A549 (cell line): ENCODE results near the gene KRT36. TPM values are rescaled to one million over a fixed set of nuclear protein-coding genes. Genes with fewer than 3 reads are reported as not detected.
A peak's percentile ranks its signal among the peaks of the same experiment; 100 is the strongest.

Source experiments
- ATAC-seq, 2 experiments: fragments of 200-7000 bp in 1 of 2; fragments of >200 bp in 1 of 2; cut with Nextera tagmentation in 1 of 2; cut with Tn5 transposase in 1 of 2; 3 replicates each; pipeline versions ENCODE4 v1.8.0 to v1.9.1; 2018 to 2020; ENCODE audit warnings: mild to moderate bottlenecking in 1 of 2, moderate library complexity in 1 of 2
- CTCF ChIA-PET: fragments of 300-600 bp; sonication (Branson Sonifier 250); formaldehyde crosslinking; extraction: SDS; loops from one replicate; lab custom pipeline; 2021; ENCODE audit warnings: antibody characterized with exemption, inconsistent platforms; lab: Yijun Ruan, JAX
- POLR2A ChIA-PET: fragments of 350-600 bp; formaldehyde crosslinking; extraction: SDS; loops from one replicate; lab custom pipeline; 2021; ENCODE audit warnings: antibody characterized with exemption, inconsistent platforms; lab: Yijun Ruan, JAX
- DNase-seq, 2 experiments: peaks; one replicate each; pipeline versions ENCODE4 v3.0.0 to v3.0.0-alpha.2; 2011 to 2016; ENCODE audit warnings: low read depth in 1 of 2, low spot score in 1 of 2
- FAIRE-seq: peaks from 2 replicates; lab custom pipeline; 2011; peaks lifted over from hg19 to GRCh38; lab: Jason Lieb, UNC
- H3K27ac ChIP-seq, 2 experiments: fragments of >200 bp; sonication (Bioruptor Twin); formaldehyde crosslinking; 3 replicates each; pipeline ENCODE4 v1.5.1; 2016 to 2017
- H3K4me1 ChIP-seq: fragments of >200 bp; sonication (Bioruptor Twin); formaldehyde crosslinking; 3 replicates; pipeline ENCODE4 v1.6.1; 2016
- H3K4me2 ChIP-seq: fragments of >200 bp; sonication (Bioruptor Twin); formaldehyde crosslinking; 3 replicates; pipeline ENCODE4 v1.6.1; 2016
- H3K4me3 ChIP-seq: fragments of >200 bp; sonication (Bioruptor Twin); formaldehyde crosslinking; 3 replicates; pipeline ENCODE4 v1.5.1; 2016
- H3K9me3 ChIP-seq: fragments of >200 bp; sonication (Bioruptor Twin); formaldehyde crosslinking; 3 replicates; pipeline ENCODE4 v1.6.1; 2016
- CBX2 ChIP-seq: fragments of 200-600 bp; sonication (generic); IDR thresholded peaks from 2 replicates; pipeline ENCODE4 v1.6.1; 2016; ENCODE audit warnings: low read depth, mild to moderate bottlenecking, borderline replicate concordance
- CHD4 ChIP-seq: fragments of 200-600 bp; sonication (generic); IDR thresholded peaks from 2 replicates; pipeline ENCODE4 v1.6.1; 2016; ENCODE audit warnings: antibody characterized with exemption, mild to moderate bottlenecking, borderline replicate concordance
- CTCF ChIP-seq: fragments of >200 bp; sonication (Bioruptor Twin); formaldehyde crosslinking; IDR thresholded peaks from 3 replicates; pipeline ENCODE4 v1.5.1; 2016
- EHMT2 ChIP-seq: fragments of 200-600 bp; sonication (generic); IDR thresholded peaks from 2 replicates; pipeline ENCODE4 v1.6.1; 2016; ENCODE audit warnings: antibody characterized with exemption, low read depth, mild to moderate bottlenecking, moderate library complexity
- FOSB ChIP-seq: fragments of 250-450 bp; sonication (Bioruptor Pico); IDR thresholded peaks from 2 replicates; pipeline ENCODE4 v1.5.0; 2020; ENCODE audit warnings: mild to moderate bottlenecking, moderate library complexity
- HDAC2 ChIP-seq: fragments of 200-600 bp; sonication (generic); IDR thresholded peaks from 2 replicates; pipeline ENCODE4 v1.6.1; 2016
- HEYL ChIP-seq: fragments of 250-450 bp; sonication (Bioruptor Pico); IDR thresholded peaks from 2 replicates; pipeline ENCODE4 v1.8.0; 2021; ENCODE audit warnings: mild to moderate bottlenecking, moderate library complexity
- HMGXB4 ChIP-seq: fragments of 250-450 bp; sonication (Bioruptor Pico); IDR thresholded peaks from 2 replicates; pipeline ENCODE4 v1.5.0; 2021; ENCODE audit warnings: mild to moderate bottlenecking, moderate library complexity, borderline replicate concordance
- HOXB5 ChIP-seq: fragments of 250-450 bp; sonication (Bioruptor Pico); IDR thresholded peaks from 2 replicates; pipeline ENCODE4 v1.5.0; 2020; ENCODE audit warnings: mild to moderate bottlenecking, moderate library complexity
- KDM1A ChIP-seq: fragments of 200-600 bp; sonication (generic); IDR thresholded peaks from 2 replicates; pipeline ENCODE4 v1.6.1; 2016; ENCODE audit warnings: low read depth, mild to moderate bottlenecking
- NFE2L2 ChIP-seq: fragments of 150-350 bp; conservative IDR thresholded peaks from 2 replicates; pipeline ENCODE4 v1.6.1; 2014; ENCODE audit warnings: low read length
- POLR2A ChIP-seq: IDR thresholded peaks from 2 replicates; pipeline ENCODE4 v1.6.1; 2012; ENCODE audit warnings: mild to moderate bottlenecking, low read length
- POLR2AphosphoS2 ChIP-seq: conservative IDR thresholded peaks from 2 replicates; pipeline ENCODE4 v1.6.1; 2012; ENCODE audit warnings: low read length, improper control_type of control experiment, inconsistent platforms
- RAD21 ChIP-seq, 2 experiments: fragments of >200 bp in 1 of 2; sonication (Bioruptor Twin) in 1 of 2; formaldehyde crosslinking in 1 of 2; IDR thresholded peaks in 1 of 2; conservative IDR thresholded peaks in 1 of 2; 2 replicates in 1 of 2; 3 replicates in 1 of 2; pipeline ENCODE4 v1.6.1; 2012 to 2018; ENCODE audit warnings: inconsistent platforms in 1 of 2
- SMC3 ChIP-seq: fragments of >200 bp; sonication (Bioruptor Twin); formaldehyde crosslinking; IDR thresholded peaks from 3 replicates; pipeline ENCODE4 v1.6.1; 2018; ENCODE audit warnings: inconsistent platforms
- TFCP2L1 ChIP-seq: fragments of 250-450 bp; sonication (Bioruptor Pico); IDR thresholded peaks from 2 replicates; pipeline ENCODE4 v1.5.0; 2021; ENCODE audit warnings: mild to moderate bottlenecking
- ZFP36 ChIP-seq: fragments of 450-650 bp; IDR thresholded peaks from 2 replicates; pipeline ENCODE4 v1.6.1; 2014; ENCODE audit warnings: borderline replicate concordance; ENCODE audit not compliant: partially characterized antibody
- ZNF302 ChIP-seq: fragments of 250-450 bp; sonication (Bioruptor Pico); IDR thresholded peaks from 2 replicates; pipeline ENCODE4 v1.9.0; 2021; ENCODE audit warnings: inconsistent platforms, mild to moderate bottlenecking, moderate library complexity
- WGBS: methylation state at CpG from one replicate; pipeline ENCODE4 v1.1.6; 2017; ENCODE audit errors: missing lambda C conversion rate; 5-methylcytosine and 5-hydroxymethylcytosine counted together
- polyA plus RNA-seq, 4 experiments: library from polyadenylated mRNA; depleted of rRNA in 3 of 4; stranded (reverse); fragments of >200 nt; fragmentation: RNase III in 1 of 4; extraction: RNeasy Plus Mini Kit Qiagen cat#74134 plus additional on column Dnase treatment in 1 of 4; gene quantifications; 2 replicates in 3 of 4; 3 replicates in 1 of 4; pipeline ENCODE4 v1.2.3, GENCODE V29; 2011 to 2017

Gene KRT36
- polyA plus RNA-seq, 2 of the 4 experiments (the other 2 are of a cell fraction) = not detected

- POLR2A ChIA-PET = no interaction called here
- no peak for FAIRE-seq
- H3K4me1 ChIP-seq = peaks cover 22% of the 10 kb centered on the region
- 86% methylated on average over 5 of the region's 5 CpGs for WGBS
- no peak for TF ChIP-seq KDM1A
- TF ChIP-seq CBX2 = no peak
- TF ChIP-seq EHMT2 = no peak
- TF ChIP-seq FOSB (CRISPR knock-in tag) = no peak
- TF ChIP-seq TFCP2L1 (CRISPR knock-in tag) = no peak
- no peak for DNase-seq
- H3K9me3 ChIP-seq = no peaks in the 10 kb centered on the region
- peak overlapping the region; percentile 33 for H3K4me2 ChIP-seq
- peak overlapping the region; percentile 44 to 64; a peak in 4 of 6 replicates for H3K27ac ChIP-seq
- H3K4me3 ChIP-seq = no peak overlapping the region
- CTCF ChIA-PET = interaction anchor here (0.9 to 20.5 kb wide), 4 partner anchors 10 to 149 kb away, joined by 3 to 163 read pairs (median 4); partner anchors contain the start of gene KRT36
- ATAC-seq = no peak
Measured at GRCh38 chr17:41499714-41500113, 10.0 kb upstream of the KRT36 start.

GRCh38 chr17:41498276-41498675, 8.6 kb upstream of the KRT36 start:
- FAIRE-seq (no peak), ATAC-seq (no peak), DNase-seq (no peak)
- POLR2A ChIA-PET = no interaction called here
- Histone ChIP-seq H3K27ac (no peak overlapping the region), H3K9me3 (no peaks in the 10 kb centered on the region), H3K4me1 (peaks cover 27% of the 10 kb centered on the region), H3K4me3 (no peak overlapping the region), H3K4me2 (no peak overlapping the region)
- CTCF ChIA-PET = interaction anchor here (0.7 to 13.1 kb wide), 16 partner anchors 9 to 695 kb away, joined by 3 to 119 read pairs (median 6); partner anchors contain the start of gene KRT13
- 76% methylated on average over 6 of the region's 6 CpGs for WGBS
- TF ChIP-seq NFE2L2 (no peak), HMGXB4 (CRISPR knock-in tag) (no peak)

- H3K4me2 ChIP-seq = peak overlapping the region; percentile 72
- peak; percentile 73 for FAIRE-seq
- no peaks in the 10 kb centered on the region for H3K9me3 ChIP-seq
- peak; percentile 91 to 99 for ATAC-seq
- ChIA-PET CTCF (interaction anchor here (0.8 to 13.1 kb wide), 30 partner anchors 10 to 640 kb away, joined by 3 to 119 read pairs (median 5); partner anchors contain the start of genes KRT13 and KRTAP2-3), POLR2A (no interaction called here)
- peak overlapping the region; percentile 76 to 88 for H3K27ac ChIP-seq
- peaks cover 27% of the 10 kb centered on the region for H3K4me1 ChIP-seq
- no peak overlapping the region for H3K4me3 ChIP-seq
- WGBS = 44% methylated on average over 11 of the region's 12 CpGs
- peak; percentile 91 to 95 for DNase-seq
- TF ChIP-seq HEYL (CRISPR knock-in tag) = no peak
- peak; percentile 43 for TF ChIP-seq POLR2A
- peak; percentile 89 to 92 for TF ChIP-seq RAD21 (conservative IDR thresholded peaks at IDR 0.05 in 1 of 2, IDR thresholded peaks at IDR 0.05 in 1 of 2)
- TF ChIP-seq HDAC2 = peak; percentile 97
- peak; percentile 80 for TF ChIP-seq CTCF
- no peak for TF ChIP-seq POLR2AphosphoS2
- TF ChIP-seq ZNF302 (CRISPR knock-in tag) = 0 out of 2 replicates have a peak, but pooled peaks have one; percentile 8
- TF ChIP-seq CHD4 = peak; percentile 99
- no peak for TF ChIP-seq ZFP36
- peak; percentile 86 for TF ChIP-seq SMC3
- 0 out of 2 replicates have a peak, but pooled peaks have one; percentile 7 for TF ChIP-seq HOXB5 (CRISPR knock-in tag)
- peak; percentile 98 for TF ChIP-seq KDM1A
Measured at GRCh38 chr17:41496803-41497484, 7.2 kb upstream of the KRT36 start.
